Left cardiac atrium (tissue), 4 donors: ENCODE data around the gene KCNQ2. TPM values are rescaled to one million over a fixed set of nuclear protein-coding genes. Genes with fewer than 3 reads are reported as not detected.
A peak's percentile ranks its signal among the peaks of the same experiment; 100 is the strongest.

ENCODE experiments used
- ATAC-seq, 2 donors: fragments of 200-7000 bp; cut with Tn5 transposase; one replicate each; pipeline ENCODE4 v1.9.1; 2020; ENCODE audit warnings: mild to moderate bottlenecking in 2 of 2, moderate library complexity in 2 of 2
- DNase-seq: peaks from one replicate; pipeline ENCODE4 v3.0.0-alpha.2; 2020
- intact Hi-C, 2 donors: fragments of 100-400 bp; cut with DNase I; formaldehyde crosslinking; loops; one replicate each; pipeline versions ENCODE4 v1.14.1 to v1.15.1; 2022 to 2023
- total RNA-seq, 2 donors: library from RNA; stranded (reverse); fragmentation: NEBNext Ultra II Directional; extraction: Animal tissue kit (Norgen Biotek cat#: 25700); gene quantifications; one replicate each; pipeline ENCODE4 v1.2.1, GENCODE V29; 2021
- donor health status: DM: no; HTN: yes; CAD: no.
- donor health status: DM: no; HTN: yes; CAD: no; lungs with severe emphysema.
- donor health status: DM: yes; HTN: yes; CAD: no.
- donor health status: Dilated cardiomyopathy.

Gene KCNQ2
- total RNA-seq, 2 donors from 2014 or later = 0.91 to 2.0 TPM

GRCh38 chr20:63463400-63464288 is 8.8 kb downstream of the KCNQ2 start:
- ATAC-seq (no peak), DNase-seq (no peak)
- intact Hi-C loops = no loop called here

- DNase-seq (no peak), ATAC-seq (no peak)
- intact Hi-C loops = no loop called here
These were observed 10.2 kb downstream of the KCNQ2 start for GRCh38 chr20:63462244-63462643.

GRCh38 chr20:63461104-63461763 is 11.2 kb downstream of the KCNQ2 start:
- intact Hi-C loops = no loop called here
- DNase-seq (no peak), ATAC-seq (no peak)

- DNase-seq (no peak), ATAC-seq (no peak)
- intact Hi-C loops = no loop called here
These were observed 13.4 kb downstream of the KCNQ2 start for GRCh38 chr20:63459070-63459380.

- no peak for ATAC-seq
- intact Hi-C loops = no loop called here
These were observed 14.0 kb downstream of the KCNQ2 start for GRCh38 chr20:63458170-63459069.

GRCh38 chr20:63457737-63458136 is 14.7 kb downstream of the KCNQ2 start:
- intact Hi-C loops = no loop called here
- DNase-seq (peak; percentile 54), ATAC-seq (peak; percentile 67 to 74)

More at GRCh38 chr20:63458170-63459069, 14.0 kb downstream of the KCNQ2 start:
- no peak for DNase-seq

GRCh38 chr20:63456429-63457284 is 15.8 kb downstream of the KCNQ2 start:
- ATAC-seq (peak; percentile 83 to 88), DNase-seq (peak; percentile 77)
- intact Hi-C loops = no loop called here

- intact Hi-C loops = no loop called here
- ATAC-seq (no peak), DNase-seq (no peak)
These were observed 16.9 kb downstream of the KCNQ2 start for GRCh38 chr20:63455568-63455859.

- DNase-seq (no peak), ATAC-seq (no peak)
- intact Hi-C loops = no loop called here
These were observed 17.5 kb downstream of the KCNQ2 start for GRCh38 chr20:63454731-63455567.

GRCh38 chr20:63452821-63453523 is 19.5 kb downstream of the KCNQ2 start:
- peak; percentile 56 for DNase-seq
- no peak for ATAC-seq

GRCh38 chr20:63452341-63452740 is 20.1 kb downstream of the KCNQ2 start:
- intact Hi-C loops = no loop called here
- DNase-seq (no peak), ATAC-seq (no peak)

More at GRCh38 chr20:63452821-63453523, 19.5 kb downstream of the KCNQ2 start:
- intact Hi-C loops = no loop called here

GRCh38 chr20:63451821-63452220 is 20.6 kb downstream of the KCNQ2 start:
- DNase-seq (no peak), ATAC-seq (no peak)
- intact Hi-C loops = no loop called here

GRCh38 chr20:63449796-63450730 is 22.4 kb downstream of the KCNQ2 start:
- intact Hi-C loops = loop anchor here in 1 of 2 donors (10.0 kb wide), 1 partner anchor 65 kb away; no protein-coding TSS in a partner anchor
- ATAC-seq (no peak), DNase-seq (no peak)

GRCh38 chr20:63449025-63449424 is 23.4 kb downstream of the KCNQ2 start:
- ATAC-seq = no peak
- intact Hi-C loops = loop anchor here in 1 of 2 donors (10.0 kb wide), 1 partner anchor 66 kb away; no protein-coding TSS in a partner anchor

GRCh38 chr20:63448031-63448430 is 24.4 kb downstream of the KCNQ2 start:
- no peak for ATAC-seq
- DNase-seq = no peak
- intact Hi-C loops = loop anchor here in 1 of 2 donors (10.0 kb wide), 1 partner anchor 67 kb away; no protein-coding TSS in a partner anchor

More at GRCh38 chr20:63449025-63449424, 23.4 kb downstream of the KCNQ2 start:
- no peak for DNase-seq

- DNase-seq (no peak), ATAC-seq (no peak)
- intact Hi-C loops = loop anchor here in 1 of 2 donors (10.0 kb wide), 1 partner anchor 67 kb away; no protein-coding TSS in a partner anchor
These were observed 25.1 kb downstream of the KCNQ2 start for GRCh38 chr20:63447320-63447719.
